Hepatocyte (in vitro differentiated cells): Measurements from ENCODE around the gene CCDC182. TPM values are rescaled to one million over a fixed set of nuclear protein-coding genes. Genes with fewer than 3 reads are reported as not detected.

Experiments
- DNase-seq: peaks from one replicate; pipeline ENCODE4 v3.0.0-alpha.2; 2016; ENCODE audit warnings: low spot score
- H2AFZ ChIP-seq: fragments of 200-600 bp; sonication (generic); 2 replicates; pipeline ENCODE4 v1.6.0; 2016; ENCODE audit warnings: antibody characterized with exemption, mild to moderate bottlenecking
- H3K27ac ChIP-seq: fragments of 200-600 bp; sonication (generic); 2 replicates; pipeline ENCODE4 v1.5.1; 2016; ENCODE audit warnings: mild to moderate bottlenecking
- H3K27me3 ChIP-seq: fragments of 200-600 bp; sonication (generic); 2 replicates; pipeline ENCODE4 v1.6.1; 2016
- H3K36me3 ChIP-seq: fragments of 200-600 bp; sonication (generic); replicated peaks from 2 replicates; pipeline ENCODE4 v1.5.1; 2016; ENCODE audit warnings: low read depth; ENCODE audit not compliant: insufficient read depth
- H3K4me1 ChIP-seq: fragments of 200-600 bp; sonication (generic); 2 replicates; pipeline ENCODE4 v1.5.1; 2016; ENCODE audit warnings: mild to moderate bottlenecking, moderate library complexity; ENCODE audit not compliant: insufficient read depth
- H3K4me2 ChIP-seq: fragments of 200-600 bp; sonication (generic); 2 replicates; pipeline ENCODE4 v1.6.0; 2016
- H3K4me3 ChIP-seq: fragments of 200-600 bp; sonication (generic); 2 replicates; pipeline ENCODE4 v1.5.1; 2016; ENCODE audit warnings: mild to moderate bottlenecking
- H3K79me2 ChIP-seq: fragments of 200-600 bp; sonication (generic); 2 replicates; pipeline ENCODE4 v1.6.0; 2017; ENCODE audit warnings: mild to moderate bottlenecking
- H3K9me2 ChIP-seq: fragments of 200-600 bp; sonication (generic); replicated peaks from 2 replicates; pipeline ENCODE4 v1.6.0; 2017; ENCODE audit warnings: mild to moderate bottlenecking; ENCODE audit not compliant: insufficient read depth
- H3K9me3 ChIP-seq: fragments of 200-600 bp; sonication (generic); 2 replicates; pipeline ENCODE4 v1.5.1; 2016; ENCODE audit warnings: low read depth, mild to moderate bottlenecking
- H4K20me1 ChIP-seq: fragments of 200-600 bp; sonication (generic); 2 replicates; pipeline ENCODE4 v1.6.0; 2016; ENCODE audit warnings: mild to moderate bottlenecking; ENCODE audit not compliant: insufficient read depth, poor library complexity, severe bottlenecking
- EZH2 ChIP-seq: fragments of 200-600 bp; sonication (generic); IDR thresholded peaks from 2 replicates; pipeline ENCODE4 v1.6.1; 2016; ENCODE audit warnings: antibody characterized with exemption, mild to moderate bottlenecking, borderline replicate concordance
- EZH2phosphoT487 ChIP-seq: fragments of 200-600 bp; sonication (generic); IDR thresholded peaks from one replicate; pipeline ENCODE4 v1.6.1; 2018; ENCODE audit warnings: antibody characterized with exemption, mild to moderate bottlenecking, low read depth, moderate library complexity; ENCODE audit not compliant: unreplicated experiment, severe bottlenecking
- WGBS: methylation state at CpG from one replicate; pipeline ENCODE4 v1.1.6; 2016; ENCODE audit warnings: low lambda C conversion rate; ENCODE audit errors: missing lambda C conversion rate; 5-methylcytosine and 5-hydroxymethylcytosine counted together
- polyA plus RNA-seq: library from polyadenylated mRNA; unstranded; fragments of >200 nt; fragmentation: Nextera tagmentation; extraction: Ambion mirVana; gene quantifications from 2 replicates; pipeline ENCODE4 v1.2.1, GENCODE V29; 2016
- total RNA-seq: library from RNA; depleted of rRNA; stranded (reverse); fragments of >200 nt; gene quantifications from 2 replicates; pipeline ENCODE4 v1.2.3, GENCODE V29; 2014
- TF ChIP-seq, protein P1 (sequence below): fragments of 200-600 bp; sonication (generic); IDR thresholded peaks from 2 replicates; pipeline ENCODE4 v1.5.1; 2016; ENCODE audit warnings: antibody characterized with exemption, mild to moderate bottlenecking; ENCODE audit not compliant: poor library complexity

Gene CCDC182
- total and polyA plus RNA-seq, 2 experiments from 2014 or later = not detected

GRCh38 chr17:57784226-57784895 is 39.3 kb upstream of the CCDC182 start:
- TF ChIP-seq, protein P1, sequence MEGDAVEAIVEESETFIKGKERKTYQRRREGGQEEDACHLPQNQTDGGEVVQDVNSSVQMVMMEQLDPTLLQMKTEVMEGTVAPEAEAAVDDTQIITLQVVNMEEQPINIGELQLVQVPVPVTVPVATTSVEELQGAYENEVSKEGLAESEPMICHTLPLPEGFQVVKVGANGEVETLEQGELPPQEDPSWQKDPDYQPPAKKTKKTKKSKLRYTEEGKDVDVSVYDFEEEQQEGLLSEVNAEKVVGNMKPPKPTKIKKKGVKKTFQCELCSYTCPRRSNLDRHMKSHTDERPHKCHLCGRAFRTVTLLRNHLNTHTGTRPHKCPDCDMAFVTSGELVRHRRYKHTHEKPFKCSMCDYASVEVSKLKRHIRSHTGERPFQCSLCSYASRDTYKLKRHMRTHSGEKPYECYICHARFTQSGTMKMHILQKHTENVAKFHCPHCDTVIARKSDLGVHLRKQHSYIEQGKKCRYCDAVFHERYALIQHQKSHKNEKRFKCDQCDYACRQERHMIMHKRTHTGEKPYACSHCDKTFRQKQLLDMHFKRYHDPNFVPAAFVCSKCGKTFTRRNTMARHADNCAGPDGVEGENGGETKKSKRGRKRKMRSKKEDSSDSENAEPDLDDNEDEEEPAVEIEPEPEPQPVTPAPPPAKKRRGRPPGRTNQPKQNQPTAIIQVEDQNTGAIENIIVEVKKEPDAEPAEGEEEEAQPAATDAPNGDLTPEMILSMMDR = no peak
- TF ChIP-seq EZH2phosphoT487 (no peak), EZH2 (no peak)
- no peaks in the 10 kb centered on the region for H3K9me2 ChIP-seq
- H3K4me1 ChIP-seq = no peaks in the 10 kb centered on the region
- no peaks in the 10 kb centered on the region for H3K79me2 ChIP-seq
- no peak overlapping the region for H3K4me2 ChIP-seq
- no peak overlapping the region for H2AFZ ChIP-seq
- no peaks in the 10 kb centered on the region for H4K20me1 ChIP-seq
- H3K36me3 ChIP-seq = no peaks in the 10 kb centered on the region
- H3K4me3 ChIP-seq = no peak overlapping the region
- H3K27me3 ChIP-seq = peaks cover 18% of the 10 kb centered on the region
- DNase-seq = no peak
- WGBS = 79% methylated on average over 15 of the region's 15 CpGs
- H3K9me3 ChIP-seq = no peaks in the 10 kb centered on the region
- no peak overlapping the region for H3K27ac ChIP-seq

- Histone ChIP-seq H3K36me3 (no peaks in the 10 kb centered on the region), H2AFZ (no peak overlapping the region), H3K27me3 (peaks cover 12% of the 10 kb centered on the region), H3K79me2 (no peaks in the 10 kb centered on the region), H3K27ac (no peak overlapping the region), H3K4me2 (peak overlapping the region; percentile 82), H3K9me2 (no peaks in the 10 kb centered on the region), H3K4me3 (no peak overlapping the region), H3K4me1 (no peaks in the 10 kb centered on the region), H3K9me3 (no peaks in the 10 kb centered on the region), H4K20me1 (no peaks in the 10 kb centered on the region)
- DNase-seq = peak; percentile 82
- TF ChIP-seq EZH2 = no peak
- TF ChIP-seq, protein P1 = peak; percentile 83
- WGBS = 8% methylated on average over 17 of the region's 25 CpGs
Observed at GRCh38 chr17:57783338-57783742, 38.2 kb upstream of the CCDC182 start.

GRCh38 chr17:57782647-57783337 is 37.7 kb upstream of the CCDC182 start:
- Histone ChIP-seq H2AFZ (no peak overlapping the region), H4K20me1 (no peaks in the 10 kb centered on the region), H3K4me3 (no peak overlapping the region), H3K4me2 (peak overlapping the region; percentile 82), H3K79me2 (no peaks in the 10 kb centered on the region), H3K27ac (no peak overlapping the region), H3K36me3 (no peaks in the 10 kb centered on the region), H3K4me1 (no peaks in the 10 kb centered on the region), H3K27me3 (peaks cover 9% of the 10 kb centered on the region), H3K9me3 (no peaks in the 10 kb centered on the region), H3K9me2 (no peaks in the 10 kb centered on the region)
- DNase-seq = no peak
- 76% methylated on average over 15 of the region's 20 CpGs for WGBS
- no peak for TF ChIP-seq EZH2phosphoT487
- TF ChIP-seq, protein P1 = no peak
- TF ChIP-seq EZH2 = no peak
